Right ventricle myocardium inferior (tissue), 1 donor: ENCODE measurements around the gene USP24. TPM values are rescaled to one million over a fixed set of nuclear protein-coding genes. Genes with fewer than 3 reads are reported as not detected.
"Not testable (repeated sequence)": the region's sequence is repeated elsewhere in the genome, so short reads cannot be mapped to it uniquely, and the experiment has no call there.

Source experiments
- ATAC-seq: fragments of 200-7000 bp; cut with Tn5 transposase; one replicate; pipeline ENCODE4 v1.9.1; 2020; ENCODE audit warnings: mild to moderate bottlenecking, moderate library complexity
- DNase-seq: peaks from one replicate; pipeline ENCODE4 v3.0.0; 2021; ENCODE audit errors: missing footprints
- intact Hi-C: fragments of 100-400 bp; cut with DNase I; formaldehyde crosslinking; loops from one replicate; pipeline ENCODE4 v1.11.0; 2022
- total RNA-seq: library from RNA; stranded (reverse); fragmentation: NEBNext Ultra II Directional; extraction: Animal tissue kit (Norgen Biotek cat#: 25700); gene quantifications from one replicate; pipeline ENCODE4 v1.2.1, GENCODE V29; 2021
- donor health status: DM: no; HTN: yes; CAD: no; lungs with severe emphysema.

Gene USP24
- total RNA-seq, 1 donor from 2014 or later = 34.5 TPM

DNA sequence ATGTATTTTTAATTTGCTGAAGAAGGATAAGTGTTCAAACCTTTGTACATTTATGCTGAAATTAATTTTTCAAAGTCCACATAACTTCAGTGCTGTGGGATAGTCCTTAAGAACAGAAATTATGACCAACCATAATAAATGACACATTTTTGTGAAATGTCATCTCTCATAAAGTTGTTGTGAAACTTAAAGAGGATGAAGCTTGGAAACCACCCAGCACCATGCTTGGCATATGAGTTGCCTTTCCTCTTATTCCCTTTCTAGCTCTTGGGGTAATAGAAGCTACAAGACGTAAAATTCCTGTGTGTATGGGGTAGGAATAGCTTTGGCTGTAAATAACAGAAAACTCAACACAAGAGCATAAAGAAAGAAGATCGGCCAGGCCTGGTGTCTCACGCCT lies 18.9 kb upstream of the USP24 start:
- intact Hi-C loops = no loop called here
- no peak for DNase-seq
- ATAC-seq = no peak

GRCh38 chr1:55233145-55233777 lies 18.1 kb upstream of the USP24 start:
- DNase-seq (no peak), ATAC-seq (no peak)
- intact Hi-C loops = no loop called here

DNA sequence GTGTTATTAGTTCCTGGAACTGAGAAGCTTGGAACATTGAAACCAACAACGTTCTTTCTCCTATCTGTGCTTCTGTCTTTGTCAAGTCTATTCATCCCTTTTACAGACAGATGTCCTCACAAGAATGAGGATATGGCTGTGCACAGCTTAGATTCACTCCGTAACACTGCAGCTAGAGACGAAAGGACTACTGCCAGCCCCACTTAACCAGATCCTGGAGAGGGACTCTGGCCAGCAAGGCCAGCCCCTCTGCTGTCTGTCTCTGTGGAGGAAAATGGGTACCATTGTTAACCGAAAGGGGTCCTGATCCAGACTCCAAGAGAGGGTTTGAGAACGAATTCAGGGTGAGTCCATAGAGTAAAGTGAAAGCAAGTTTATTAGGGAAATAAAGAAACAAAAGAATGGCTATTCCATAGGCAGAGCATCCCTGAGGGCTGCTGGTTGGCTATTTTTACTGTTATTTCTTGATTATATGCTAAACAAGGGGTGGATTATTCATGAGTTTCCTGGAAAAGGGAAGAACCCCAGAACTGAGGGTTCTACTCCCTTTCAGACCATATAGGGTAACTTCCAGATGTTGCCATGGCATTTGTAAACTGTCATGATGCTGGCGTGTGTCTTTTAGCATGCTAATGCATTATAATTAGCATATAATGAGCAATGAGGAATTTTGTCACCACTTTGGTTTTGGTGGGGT lies 17.4 kb upstream of the USP24 start:
- no peak for ATAC-seq
- DNase-seq = no peak
- intact Hi-C loops = no loop called here

GRCh38 chr1:55231745-55232144 lies 16.6 kb upstream of the USP24 start:
- intact Hi-C loops = no loop called here
- ATAC-seq (no peak), DNase-seq (no peak)

DNA sequence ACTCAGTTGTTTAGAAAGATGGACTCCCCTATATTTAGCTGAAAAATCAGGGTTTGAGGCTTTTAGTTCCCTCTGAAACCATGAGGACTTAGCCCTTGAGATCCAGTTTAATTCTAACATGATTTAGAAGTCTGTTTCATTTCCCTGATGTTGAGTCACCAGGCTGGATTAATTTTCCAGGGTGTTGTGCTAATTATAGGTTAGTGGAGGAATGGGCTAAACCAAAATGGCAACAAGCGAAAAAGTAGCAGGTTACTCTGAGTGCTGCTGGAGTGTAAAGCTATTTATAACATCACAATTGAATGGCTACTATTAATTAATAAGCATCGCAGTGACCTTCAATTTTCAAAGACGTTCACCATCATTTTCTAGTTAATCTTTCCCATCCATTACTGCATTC lies 15.5 kb upstream of the USP24 start:
- peak; percentile 64 for ATAC-seq
- intact Hi-C loops = no loop called here
- no peak for DNase-seq

DNA sequence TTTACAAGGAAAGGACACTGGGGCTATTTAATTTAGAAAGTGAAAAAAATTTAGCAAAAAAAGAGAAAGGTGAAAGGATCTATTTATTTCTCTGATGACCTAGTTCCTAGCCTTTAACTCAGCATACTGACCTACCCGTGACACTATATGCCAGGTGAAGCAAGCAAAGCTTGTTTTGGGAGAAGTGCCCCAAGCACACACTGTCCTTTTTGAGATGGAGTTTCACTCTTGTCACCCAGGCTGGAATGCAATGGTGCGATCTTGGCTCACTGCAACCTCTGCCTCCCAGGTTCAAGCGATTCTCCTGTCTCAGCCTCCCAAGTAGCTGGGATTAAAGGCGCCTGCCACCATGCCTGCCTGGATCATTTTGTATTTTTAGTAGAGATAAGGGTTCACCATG lies 14.6 kb upstream of the USP24 start:
- intact Hi-C loops, ATAC-seq, DNase-seq: not testable (repeated sequence)

DNA sequence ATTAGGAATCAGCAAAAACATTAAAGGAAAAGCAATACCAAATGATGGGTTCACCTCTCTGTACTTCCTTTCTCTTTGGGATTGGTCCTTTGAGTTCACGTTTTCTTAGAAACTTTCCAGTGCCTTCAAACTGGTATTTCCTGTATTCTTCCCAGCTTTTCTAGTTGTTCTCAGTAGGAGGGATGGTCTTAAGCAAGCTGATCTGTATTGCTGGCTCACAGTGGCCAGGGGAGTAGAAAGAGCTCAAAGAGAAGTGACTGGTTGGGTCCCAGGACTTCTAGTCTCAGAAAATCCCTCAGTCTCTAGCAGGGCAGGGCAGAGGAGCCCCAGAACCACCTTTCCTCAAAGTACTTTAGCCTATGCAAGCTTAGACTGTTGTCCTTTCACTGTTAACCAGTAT lies 10.1 kb upstream of the USP24 start:
- DNase-seq = no peak
- no peak for ATAC-seq
- intact Hi-C loops = no loop called here

- intact Hi-C loops = no loop called here
- ATAC-seq (no peak), DNase-seq (no peak)
Observed at GRCh38 chr1:55224729-55225128, 9.6 kb upstream of the USP24 start.

GRCh38 chr1:55222152-55222551 lies 7.0 kb upstream of the USP24 start:
- intact Hi-C loops = no loop called here
- ATAC-seq (no peak), DNase-seq (no peak)

DNA sequence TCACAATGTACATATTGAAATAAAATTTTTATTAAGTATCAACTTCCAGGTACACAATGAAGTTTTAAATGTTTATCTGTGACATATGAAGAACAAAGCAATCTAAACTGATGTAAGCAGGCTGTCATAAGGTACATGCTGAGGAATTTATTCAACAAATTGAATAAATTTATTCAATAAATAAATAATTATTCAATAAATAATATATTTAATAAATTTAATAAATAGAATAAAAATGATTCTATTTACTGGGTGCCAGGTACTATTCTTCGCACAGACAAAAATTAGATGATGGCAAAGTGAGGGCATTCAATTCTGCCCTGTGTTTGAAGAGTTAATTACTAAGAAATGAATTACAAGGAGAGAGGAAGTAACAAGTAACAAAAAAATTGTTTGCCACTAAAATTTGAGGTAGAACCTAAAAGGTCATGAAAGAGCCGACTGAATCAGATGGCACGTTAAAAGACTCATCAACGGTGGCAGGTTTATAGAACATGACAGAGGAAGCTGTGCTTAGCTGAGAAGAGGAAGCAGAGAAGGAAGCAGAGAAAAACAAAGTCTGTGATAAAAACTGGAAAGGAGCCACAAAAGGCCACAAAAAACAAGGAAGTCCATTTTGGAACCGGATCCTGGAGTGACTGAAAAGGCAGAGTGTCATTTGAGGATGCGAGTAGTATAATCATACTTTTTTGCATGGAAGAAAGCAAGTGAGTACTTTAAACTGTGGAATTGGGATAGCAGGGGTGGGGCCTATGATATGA lies 2.2 kb upstream of the USP24 start:
- ATAC-seq = peak; percentile 7
- no peak for DNase-seq
- intact Hi-C loops = loop anchor here (5.0 kb wide), 1 partner anchor 75 kb away; no protein-coding TSS in a partner anchor

- intact Hi-C loops = loop anchor here (5.0 kb wide), 1 partner anchor 74 kb away; no protein-coding TSS in a partner anchor
- ATAC-seq (no peak), DNase-seq (no peak)
Observed at GRCh38 chr1:55216096-55216495, 932 bp upstream of the USP24 start.

GRCh38 chr1:55214934-55215193 lies 300 bp downstream of the USP24 start:
- ATAC-seq = peak; percentile 15
- no peak for DNase-seq
- intact Hi-C loops = loop anchor here (5.0 kb wide), 3 partner anchors 37 to 73 kb away; no protein-coding TSS in a partner anchor

DNA sequence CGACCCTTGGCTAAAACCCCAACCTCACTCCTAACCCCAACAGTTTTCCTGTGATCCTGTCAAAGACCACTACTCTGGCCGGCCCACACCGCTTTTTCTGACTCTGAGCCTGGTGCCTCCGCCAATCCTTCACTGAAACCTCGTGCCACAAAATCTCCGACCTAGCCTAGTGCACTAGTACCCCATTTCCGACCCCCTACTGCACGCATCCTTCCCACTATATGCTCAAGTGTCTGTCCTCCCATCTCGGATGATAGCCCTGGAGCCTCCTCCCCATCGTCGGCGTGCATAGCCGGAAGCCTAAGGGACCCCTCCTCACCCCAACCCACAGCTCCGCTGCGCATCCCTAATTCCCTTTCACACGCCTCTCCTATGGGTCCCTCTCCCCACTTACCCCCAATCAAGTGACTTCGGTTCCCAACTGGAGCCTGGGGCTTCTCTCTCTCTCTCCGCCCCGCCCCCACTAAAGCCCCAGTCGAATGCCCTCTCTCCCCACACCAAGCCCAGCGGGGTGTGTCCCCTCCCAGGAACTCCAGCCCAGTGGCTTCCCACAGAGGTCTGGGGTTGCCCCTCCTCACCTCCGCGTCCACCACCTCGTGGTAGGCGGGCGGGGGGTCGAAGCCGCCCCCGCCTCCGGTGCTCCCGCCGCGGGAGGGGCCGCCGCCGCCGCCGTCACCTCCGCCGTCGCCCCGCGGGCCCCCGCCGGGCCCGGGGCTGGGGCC lies 791 bp downstream of the USP24 start:
- ATAC-seq (peak; percentile 15), DNase-seq (no peak)

GRCh38 chr1:55213885-55214211 lies 1.3 kb downstream of the USP24 start:
- ATAC-seq = no peak
- intact Hi-C loops = loop anchor here (5.0 kb wide), 2 partner anchors 37 to 38 kb away; no protein-coding TSS in a partner anchor

More for the DNA sequence above, 791 bp downstream of the USP24 start:
- intact Hi-C loops = loop anchor here (5.0 kb wide), 2 partner anchors 37 to 38 kb away; no protein-coding TSS in a partner anchor

GRCh38 chr1:55213151-55213884 lies 1.8 kb downstream of the USP24 start:
- ATAC-seq (no peak), DNase-seq (no peak)
- intact Hi-C loops = loop anchor here (5.0 kb wide), 2 partner anchors 36 to 39 kb away; no protein-coding TSS in a partner anchor

More at GRCh38 chr1:55213885-55214211, 1.3 kb downstream of the USP24 start:
- no peak for DNase-seq

DNA sequence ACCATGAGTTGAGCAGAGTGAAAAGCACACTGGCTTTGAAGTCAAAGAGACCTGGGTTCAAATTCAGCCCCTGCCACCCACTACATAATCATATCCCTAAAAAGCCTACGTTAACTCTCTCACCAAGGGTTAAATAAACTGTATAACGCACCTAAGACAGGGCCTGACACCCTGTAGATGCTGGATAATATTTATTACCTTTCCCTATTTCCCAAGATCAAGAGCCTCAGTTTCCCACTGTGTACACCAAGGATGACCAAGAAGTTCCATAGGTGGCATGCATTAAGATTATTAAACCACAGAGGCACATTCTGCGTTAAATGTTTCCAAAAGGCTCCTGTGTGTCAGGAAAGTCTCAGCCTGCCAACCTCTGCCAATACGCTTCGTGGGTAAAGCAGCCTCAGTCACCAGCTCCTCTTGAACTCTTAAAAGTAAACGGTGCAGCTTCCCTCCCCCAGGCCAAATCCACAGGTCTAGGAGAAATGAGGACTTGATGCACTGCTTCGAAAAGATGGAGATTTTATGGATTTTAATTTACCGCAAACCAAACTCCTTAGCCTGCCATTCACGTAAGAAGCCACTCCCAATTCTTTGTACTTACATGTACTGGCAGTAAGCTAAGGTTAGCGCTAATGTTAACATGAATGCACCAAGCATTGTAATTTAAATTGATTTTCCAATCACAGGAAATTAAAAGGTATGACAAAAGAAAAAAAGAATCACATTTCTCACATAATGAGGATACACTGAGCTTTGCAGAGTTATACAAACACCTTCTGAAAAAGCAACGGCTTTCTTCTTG lies 2.6 kb downstream of the USP24 start:
- no peak for ATAC-seq
- no peak for DNase-seq
- intact Hi-C loops = loop anchor here (5.0 kb wide), 2 partner anchors 35 to 40 kb away; no protein-coding TSS in a partner anchor

DNA sequence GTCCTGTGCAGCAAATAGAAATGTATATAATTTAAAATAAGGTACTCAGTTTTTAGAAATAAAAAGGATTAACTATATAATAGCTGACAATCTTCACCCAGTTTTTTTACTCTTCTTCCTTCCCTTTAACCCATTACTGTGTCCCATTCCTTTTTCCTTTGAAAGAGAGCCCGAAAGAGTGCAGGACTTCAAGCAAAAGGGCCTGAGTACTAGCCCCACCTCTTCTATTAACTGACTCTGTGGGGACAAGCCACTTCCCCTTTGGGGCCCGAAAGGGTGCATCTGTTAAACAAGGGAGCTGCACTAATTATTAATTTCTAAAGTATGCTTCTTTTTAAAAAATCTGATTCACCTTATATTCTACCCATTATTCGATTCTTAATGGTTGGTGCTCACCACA lies 3.3 kb downstream of the USP24 start:
- intact Hi-C loops = loop anchor here (5.0 kb wide), 2 partner anchors 35 to 40 kb away; no protein-coding TSS in a partner anchor
- DNase-seq (no peak), ATAC-seq (no peak)
